GM23338 (cell line): ENCODE data around the gene USP36. TPM values are rescaled to one million over a fixed set of nuclear protein-coding genes. Genes with fewer than 3 reads are reported as not detected.

ENCODE experiments used
- ATAC-seq: fragments of 200-7000 bp; cut with Tn5 transposase; 3 replicates; pipeline ENCODE4 v1.9.1; 2020
- DNase-seq: peaks from one replicate; pipeline ENCODE4 v3.0.0-alpha.2; 2015; ENCODE audit warnings: low spot score
- H2AFZ ChIP-seq: fragments of 200-600 bp; sonication (generic); 2 replicates; pipeline ENCODE4 v1.8.0; 2016; ENCODE audit warnings: antibody characterized with exemption, mild to moderate bottlenecking, moderate library complexity
- H3F3A ChIP-seq: fragments of 200-600 bp; sonication (generic); replicated peaks from 2 replicates; pipeline ENCODE4 v1.8.0; 2017; ENCODE audit warnings: antibody characterized with exemption, mixed run types, low read depth
- H3K27ac ChIP-seq: fragments of 200-600 bp; sonication (generic); 2 replicates; pipeline ENCODE4 v1.6.1; 2016; ENCODE audit warnings: low read depth
- H3K27me3 ChIP-seq: fragments of 200-600 bp; sonication (generic); 2 replicates; pipeline ENCODE4 v1.8.0; 2016; ENCODE audit warnings: mild to moderate bottlenecking, mixed run types, moderate library complexity; ENCODE audit not compliant: insufficient read depth
- H3K36me3 ChIP-seq: fragments of 200-600 bp; sonication (generic); 2 replicates; pipeline ENCODE4 v1.8.0; 2016; ENCODE audit warnings: mild to moderate bottlenecking; ENCODE audit not compliant: insufficient read depth
- H3K4me1 ChIP-seq: fragments of 200-600 bp; sonication (generic); 2 replicates; pipeline ENCODE4 v1.8.0; 2016; ENCODE audit warnings: mild to moderate bottlenecking, moderate library complexity; ENCODE audit not compliant: insufficient read depth
- H3K4me2 ChIP-seq: fragments of 200-600 bp; sonication (generic); 2 replicates; pipeline ENCODE4 v1.7.1; 2017; ENCODE audit warnings: mixed run types
- H3K4me3 ChIP-seq: fragments of 200-600 bp; sonication (generic); 2 replicates; pipeline ENCODE4 v1.6.1; 2016; ENCODE audit warnings: mixed run types
- H3K79me2 ChIP-seq: fragments of 200-600 bp; sonication (generic); replicated peaks from 2 replicates; pipeline ENCODE4 v1.8.0; 2017; ENCODE audit warnings: mild to moderate bottlenecking; ENCODE audit not compliant: insufficient read depth
- H3K9me2 ChIP-seq: fragments of 200-600 bp; sonication (generic); 2 replicates; pipeline ENCODE4 v1.8.0; 2017; ENCODE audit not compliant: insufficient read depth
- H4K20me1 ChIP-seq: fragments of 200-600 bp; sonication (generic); replicated peaks from 2 replicates; pipeline ENCODE4 v1.8.0; 2017; ENCODE audit warnings: mild to moderate bottlenecking; ENCODE audit not compliant: insufficient read depth
- H3K27ac Mint-ChIP-seq: 2 replicates; pipeline ENCODE4 v1.8.0; 2020; ENCODE audit warnings: inconsistent platforms, mild to moderate bottlenecking, moderate library complexity, mixed read lengths
- H3K27me3 Mint-ChIP-seq: 3 replicates; pipeline ENCODE4 v1.8.0; 2022; ENCODE audit warnings: low read depth, mild to moderate bottlenecking, moderate library complexity, mixed read lengths, inconsistent platforms; ENCODE audit not compliant: insufficient read depth, poor library complexity
- H3K36me3 Mint-ChIP-seq: 3 replicates; pipeline ENCODE4 v1.8.0; 2021; ENCODE audit warnings: low read depth, mild to moderate bottlenecking, inconsistent platforms, moderate library complexity, mixed read lengths
- H3K4me1 Mint-ChIP-seq: 3 replicates; pipeline ENCODE4 v1.8.0; 2020; ENCODE audit warnings: mild to moderate bottlenecking, inconsistent platforms, mixed read lengths
- H3K4me3 Mint-ChIP-seq: 3 replicates; pipeline ENCODE4 v1.8.0; 2021; ENCODE audit warnings: moderate library complexity, mild to moderate bottlenecking, inconsistent platforms, mixed read lengths
- H3K9me3 Mint-ChIP-seq: 3 replicates; pipeline ENCODE4 v1.8.0; 2020; ENCODE audit warnings: moderate library complexity, mild to moderate bottlenecking, inconsistent platforms, mixed read lengths
- CREB1 ChIP-seq: fragments of 250-450 bp; sonication (Bioruptor Pico); IDR thresholded peaks from 2 replicates; pipeline ENCODE4 v1.5.0; 2020; ENCODE audit warnings: low read depth, mild to moderate bottlenecking, moderate library complexity
- CTCF ChIP-seq, 2 experiments: fragments of 200-600 bp in 1 of 2; sonication (generic) in 1 of 2; conservative IDR thresholded peaks; 2 replicates each; pipeline versions ENCODE4 v1.5.1 to v1.6.1; 2016 to 2017; ENCODE audit warnings: antibody characterized with exemption in 2 of 2, low read depth in 2 of 2, mild to moderate bottlenecking in 2 of 2, moderate library complexity in 1 of 2
- ETS1 ChIP-seq: IDR thresholded peaks from 2 replicates; pipeline ENCODE4 v1.6.1; 2016; ENCODE audit warnings: antibody characterized with exemption
- EZH2phosphoT487 ChIP-seq: fragments of 200-600 bp; sonication (generic); IDR thresholded peaks from one replicate; pipeline ENCODE4 v1.8.1; 2018; ENCODE audit warnings: antibody characterized with exemption; ENCODE audit not compliant: unreplicated experiment
- JUNB ChIP-seq: IDR thresholded peaks from one replicate; pipeline ENCODE4 v1.6.1; 2016; ENCODE audit warnings: antibody characterized with exemption; ENCODE audit not compliant: unreplicated experiment
- NANOG ChIP-seq: IDR thresholded peaks from 2 replicates; pipeline ENCODE4 v1.6.1; 2016; ENCODE audit warnings: antibody characterized with exemption, borderline replicate concordance
- REST ChIP-seq: IDR thresholded peaks from one replicate; pipeline ENCODE4 v1.6.1; 2018; ENCODE audit warnings: antibody characterized with exemption; ENCODE audit not compliant: unreplicated experiment
- STAT1 ChIP-seq: IDR thresholded peaks from one replicate; pipeline ENCODE4 v1.6.1; 2016; ENCODE audit warnings: antibody characterized with exemption; ENCODE audit not compliant: unreplicated experiment
- ZNF114 ChIP-seq: fragments of 250-450 bp; sonication (Bioruptor Pico); IDR thresholded peaks from 2 replicates; pipeline ENCODE4 v1.5.0; 2020; ENCODE audit warnings: mild to moderate bottlenecking, moderate library complexity
- ZNF331 ChIP-seq: fragments of 250-450 bp; sonication (Bioruptor Pico); IDR thresholded peaks from 2 replicates; pipeline ENCODE4 v1.5.0; 2020; ENCODE audit warnings: low read depth, mild to moderate bottlenecking, moderate library complexity
- ZNF462 ChIP-seq: fragments of 250-450 bp; sonication (Bioruptor Pico); IDR thresholded peaks from 2 replicates; pipeline ENCODE4 v1.5.0; 2020; ENCODE audit warnings: mild to moderate bottlenecking, moderate library complexity
- polyA plus RNA-seq: library from polyadenylated mRNA; unstranded; fragments of >200 nt; fragmentation: Nextera tagmentation; extraction: Ambion mirVana; gene quantifications from 2 replicates; pipeline ENCODE4 v1.2.1, GENCODE V29; 2016
- total RNA-seq: library from RNA; depleted of rRNA; stranded (reverse); fragments of >200 nt; shearing (Covaris generic); gene quantifications from 2 replicates; pipeline ENCODE4 v1.2.3, GENCODE V29; 2014

The USP36 gene
- total and polyA plus RNA-seq, 2 experiments from 2014 or later = 36.2 to 55.5 TPM

GRCh38 chr17:78763561-78763960 is 77.1 kb downstream of the USP36 start (continued):
- TF ChIP-seq ETS1 = no peak
- TF ChIP-seq NANOG = no peak

- H3K4me3 ChIP-seq = no peak overlapping the region
- H4K20me1 ChIP-seq = peaks cover 13% of the 10 kb centered on the region; the same call in 1 of the 2 replicates
- Mint-ChIP-seq H3K27ac (no peak overlapping the region), H3K36me3 (no peaks in the 10 kb centered on the region), H3K27me3 (peaks cover 2% of the 10 kb centered on the region), H3K4me3 (no peak overlapping the region), H3K4me1 (peaks cover 10% of the 10 kb centered on the region; the same call in 2 of the 3 replicates), H3K9me3 (no peaks in the 10 kb centered on the region)
- no peaks in the 10 kb centered on the region for H3K27me3 ChIP-seq
- no peak overlapping the region for H2AFZ ChIP-seq
- ATAC-seq (no peak), DNase-seq (no peak)
- no peaks in the 10 kb centered on the region for H3K9me2 ChIP-seq
- no peaks in the 10 kb centered on the region for H3K4me1 ChIP-seq
- no peak overlapping the region for H3K4me2 ChIP-seq
- H3F3A ChIP-seq = no peaks in the 10 kb centered on the region
- H3K79me2 ChIP-seq = peaks cover 16% of the 10 kb centered on the region
- no peaks in the 10 kb centered on the region for H3K36me3 ChIP-seq
- H3K27ac ChIP-seq = no peak overlapping the region
- no peak for TF ChIP-seq JUNB
- no peak for TF ChIP-seq CTCF (conservative IDR thresholded peaks at IDR 0.05; ENCODE audit: low read depth in 2 of 2)
- no peak for TF ChIP-seq EZH2phosphoT487
- TF ChIP-seq NANOG = no peak
- no peak for TF ChIP-seq ZNF114 (CRISPR knock-in tag)
- no peak for TF ChIP-seq ZNF462 (CRISPR knock-in tag)
- TF ChIP-seq ETS1 = no peak
- TF ChIP-seq ZNF331 (CRISPR knock-in tag) = no peak
- no peak for TF ChIP-seq CREB1 (CRISPR knock-in tag)
- TF ChIP-seq REST = no peak
- TF ChIP-seq STAT1 = no peak
These were observed 78.7 kb downstream of the USP36 start for GRCh38 chr17:78761789-78762406.
